Liver (tissue), 9 donors: ENCODE results near the gene CORO2B. TPM values are rescaled to one million over a fixed set of nuclear protein-coding genes. Genes with fewer than 3 reads are reported as not detected.

Experiments
- DNase-seq: peaks from one replicate; pipeline ENCODE4 v3.0.0-alpha.2; 2017; ENCODE audit warnings: low spot score
- H3K27ac ChIP-seq, 2 donors: one replicate each; pipeline ENCODE4 v1.7.0; 2013; ENCODE audit warnings: inconsistent platforms in 2 of 2, low read length in 2 of 2, control low read depth in 1 of 2, low read depth in 1 of 2, mild to moderate bottlenecking in 1 of 2
- H3K27me3 ChIP-seq, 4 donors: one replicate each; pipeline versions ENCODE4 v1.6.1 to v1.7.0; 2013; ENCODE audit warnings: low read length in 3 of 4, inconsistent platforms in 1 of 4, mild to moderate bottlenecking in 1 of 4, moderate library complexity in 1 of 4; ENCODE audit not compliant: control insufficient read depth in 4 of 4, insufficient read depth in 4 of 4
- H3K36me3 ChIP-seq, 4 donors: one replicate each; pipeline versions ENCODE4 v1.6.1 to v1.7.0; 2013; ENCODE audit warnings: low read length in 3 of 4, mild to moderate bottlenecking in 3 of 4, low read depth in 1 of 4, moderate library complexity in 1 of 4; ENCODE audit not compliant: control insufficient read depth in 4 of 4, insufficient read depth in 3 of 4
- H3K4me1 ChIP-seq, 4 donors: one replicate each; pipeline versions ENCODE4 v1.6.1 to v1.7.0; 2013; ENCODE audit warnings: low read length in 3 of 4, mild to moderate bottlenecking in 3 of 4, moderate library complexity in 1 of 4; ENCODE audit not compliant: control insufficient read depth in 4 of 4, insufficient read depth in 4 of 4
- H3K4me3 ChIP-seq, 3 donors: one replicate each; pipeline versions ENCODE4 v1.6.1 to v1.7.0; 2013; ENCODE audit warnings: low read length in 3 of 3, control low read depth in 1 of 3, low read depth in 1 of 3, mild to moderate bottlenecking in 1 of 3
- H3K9ac ChIP-seq, 2 donors: one replicate each; pipeline ENCODE4 v1.7.0; 2013; ENCODE audit warnings: low read length in 2 of 2, mild to moderate bottlenecking in 2 of 2, moderate library complexity in 2 of 2, control low read depth in 1 of 2, low read depth in 1 of 2
- H3K9me3 ChIP-seq, 4 donors: one replicate each; pipeline versions ENCODE4 v1.6.1 to v1.7.0; 2013; ENCODE audit warnings: low read length in 3 of 4; ENCODE audit not compliant: control insufficient read depth in 4 of 4
- EGR1 ChIP-seq, 2 donors: IDR thresholded peaks; 2 replicates each; pipeline ENCODE4 v1.6.1; 2016 to 2018; ENCODE audit warnings: antibody characterized with exemption in 2 of 2, low read depth in 2 of 2
- FOXA1 ChIP-seq: IDR thresholded peaks from 2 replicates; pipeline ENCODE4 v1.6.1; 2016; ENCODE audit warnings: antibody characterized with exemption
- FOXA2 ChIP-seq: IDR thresholded peaks from 2 replicates; pipeline ENCODE4 v1.6.1; 2016; ENCODE audit warnings: antibody characterized with exemption
- GABPA ChIP-seq, 2 donors: IDR thresholded peaks in 1 of 2; conservative IDR thresholded peaks in 1 of 2; 2 replicates each; pipeline ENCODE4 v1.6.1; 2016; ENCODE audit warnings: antibody characterized with exemption in 2 of 2, mild to moderate bottlenecking in 1 of 2, moderate library complexity in 1 of 2
- HNF4A ChIP-seq, 2 donors: conservative IDR thresholded peaks; 2 replicates each; pipeline ENCODE4 v1.6.1; 2016; ENCODE audit warnings: antibody characterized with exemption in 2 of 2, mild to moderate bottlenecking in 2 of 2
- HNF4G ChIP-seq: IDR thresholded peaks from 2 replicates; pipeline ENCODE4 v1.6.1; 2016; ENCODE audit warnings: antibody characterized with exemption
- JUND ChIP-seq, 2 donors: IDR thresholded peaks; 2 replicates each; pipeline ENCODE4 v1.6.1; 2016; ENCODE audit warnings: antibody characterized with exemption in 2 of 2
- NR2F2 ChIP-seq: IDR thresholded peaks from 2 replicates; pipeline ENCODE4 v1.6.1; 2016; ENCODE audit warnings: antibody characterized with exemption
- RAD21 ChIP-seq, 2 donors: IDR thresholded peaks; 2 replicates each; pipeline ENCODE4 v1.6.1; 2016; ENCODE audit warnings: antibody characterized with exemption in 2 of 2, mild to moderate bottlenecking in 2 of 2
- RXRA ChIP-seq, 2 donors: IDR thresholded peaks; 2 replicates each; pipeline ENCODE4 v1.6.1; 2017 to 2018; ENCODE audit warnings: antibody characterized with exemption in 2 of 2, mild to moderate bottlenecking in 1 of 2
- SP1 ChIP-seq: IDR thresholded peaks from 2 replicates; pipeline ENCODE4 v1.6.1; 2018; ENCODE audit warnings: antibody characterized with exemption, mild to moderate bottlenecking
- TAF1 ChIP-seq: conservative IDR thresholded peaks from 2 replicates; pipeline ENCODE4 v1.6.1; 2016; ENCODE audit warnings: antibody characterized with exemption, mild to moderate bottlenecking
- YY1 ChIP-seq: IDR thresholded peaks from 2 replicates; pipeline ENCODE4 v1.6.1; 2016; ENCODE audit warnings: antibody characterized with exemption, mild to moderate bottlenecking
- WGBS: extraction: QIAGEN DNeasy Blood & Tissue Kit; methylation state at CpG from one replicate; pipeline ENCODE4 v1.1.7; 2013; 5-methylcytosine and 5-hydroxymethylcytosine counted together
- polyA plus RNA-seq, 2 donors: library from polyadenylated mRNA; stranded (reverse) in 1 of 2; unstranded in 1 of 2; fragments of 200-250 nt in 1 of 2; fragments of >200 nt in 1 of 2; fragmentation: Nextera tagmentation in 1 of 2; extraction: Ambion mirVana in 1 of 2; gene quantifications; one replicate each; pipeline versions ENCODE4 v1.2.1 to v1.2.3, GENCODE V29; 2013 to 2015
- total RNA-seq, 2 donors: library from RNA; depleted of rRNA; stranded (reverse); fragments of >200 nt; gene quantifications; one replicate each; pipeline ENCODE4 v1.2.3, GENCODE V29; 2014
- TF ChIP-seq, protein P1 (sequence below): fragments of 150-350 bp; IDR thresholded peaks from 2 replicates; pipeline ENCODE4 v1.5.1; 2017; ENCODE audit warnings: improper control_type of control experiment, low read depth, low read length; ENCODE audit not compliant: missing input control
- TF ChIP-seq, protein P2 (sequence below): IDR thresholded peaks from 2 replicates; pipeline ENCODE4 v1.6.1; 2016; ENCODE audit warnings: antibody characterized with exemption
- TF ChIP-seq, protein P3 (sequence below): IDR thresholded peaks from 2 replicates; pipeline ENCODE4 v1.6.1; 2016; ENCODE audit warnings: antibody characterized with exemption
- TF ChIP-seq, protein P4 (sequence below): IDR thresholded peaks from 2 replicates; pipeline ENCODE4 v1.6.1; 2016; ENCODE audit warnings: antibody characterized with exemption, mild to moderate bottlenecking
- TF ChIP-seq, protein P5 (sequence below): IDR thresholded peaks from 2 replicates; pipeline ENCODE4 v1.6.1; 2016; ENCODE audit warnings: antibody characterized with exemption
- donor health status: healthy.
- donor health status: healthy.
- donor health status: healthy.
- donor health status: healthy.
- donor health status: healthy.

Gene CORO2B
- total and polyA plus RNA-seq, 4 donors, result 0.15 to 0.65 (median 0.52) TPM

DNA sequence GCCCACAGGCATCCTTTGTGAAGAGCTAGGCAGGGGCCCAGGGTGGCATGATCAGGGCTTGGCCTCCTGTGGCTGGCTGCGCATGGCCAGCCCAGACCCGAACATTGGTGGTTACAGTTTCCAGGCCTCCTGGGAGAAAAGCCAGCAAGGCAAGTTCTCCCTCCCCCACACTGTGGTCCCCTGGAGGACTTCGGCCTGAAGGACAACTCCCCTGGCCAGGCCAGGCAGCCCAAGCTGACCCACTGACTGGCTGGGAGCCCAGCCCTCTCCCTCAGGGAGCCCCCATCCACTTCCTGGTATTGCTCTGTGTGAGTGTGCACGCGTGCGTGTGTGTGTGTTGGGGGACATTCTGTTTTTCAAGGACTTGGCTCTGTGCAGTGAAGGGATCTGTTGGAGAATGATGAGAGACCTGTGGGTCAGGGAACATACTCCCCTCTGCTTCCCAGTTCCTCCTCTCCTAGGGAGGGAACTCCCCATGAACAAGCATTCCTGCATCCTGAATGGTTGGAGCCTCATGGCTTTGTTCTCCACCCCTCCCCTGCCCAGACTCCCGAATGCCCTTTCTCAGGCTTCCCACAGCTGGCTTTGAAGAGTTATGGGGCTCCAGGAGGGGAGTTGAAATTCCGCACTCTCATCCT lies 29.5 kb downstream of the CORO2B start:
- no peaks in the 10 kb centered on the region for H3K36me3 ChIP-seq
- no peak overlapping the region for H3K9ac ChIP-seq
- no peak for TF ChIP-seq JUND (IDR thresholded peaks at IDR 0.05)
- TF ChIP-seq, protein P1, sequence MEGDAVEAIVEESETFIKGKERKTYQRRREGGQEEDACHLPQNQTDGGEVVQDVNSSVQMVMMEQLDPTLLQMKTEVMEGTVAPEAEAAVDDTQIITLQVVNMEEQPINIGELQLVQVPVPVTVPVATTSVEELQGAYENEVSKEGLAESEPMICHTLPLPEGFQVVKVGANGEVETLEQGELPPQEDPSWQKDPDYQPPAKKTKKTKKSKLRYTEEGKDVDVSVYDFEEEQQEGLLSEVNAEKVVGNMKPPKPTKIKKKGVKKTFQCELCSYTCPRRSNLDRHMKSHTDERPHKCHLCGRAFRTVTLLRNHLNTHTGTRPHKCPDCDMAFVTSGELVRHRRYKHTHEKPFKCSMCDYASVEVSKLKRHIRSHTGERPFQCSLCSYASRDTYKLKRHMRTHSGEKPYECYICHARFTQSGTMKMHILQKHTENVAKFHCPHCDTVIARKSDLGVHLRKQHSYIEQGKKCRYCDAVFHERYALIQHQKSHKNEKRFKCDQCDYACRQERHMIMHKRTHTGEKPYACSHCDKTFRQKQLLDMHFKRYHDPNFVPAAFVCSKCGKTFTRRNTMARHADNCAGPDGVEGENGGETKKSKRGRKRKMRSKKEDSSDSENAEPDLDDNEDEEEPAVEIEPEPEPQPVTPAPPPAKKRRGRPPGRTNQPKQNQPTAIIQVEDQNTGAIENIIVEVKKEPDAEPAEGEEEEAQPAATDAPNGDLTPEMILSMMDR, result no peak
- TF ChIP-seq, protein P2, sequence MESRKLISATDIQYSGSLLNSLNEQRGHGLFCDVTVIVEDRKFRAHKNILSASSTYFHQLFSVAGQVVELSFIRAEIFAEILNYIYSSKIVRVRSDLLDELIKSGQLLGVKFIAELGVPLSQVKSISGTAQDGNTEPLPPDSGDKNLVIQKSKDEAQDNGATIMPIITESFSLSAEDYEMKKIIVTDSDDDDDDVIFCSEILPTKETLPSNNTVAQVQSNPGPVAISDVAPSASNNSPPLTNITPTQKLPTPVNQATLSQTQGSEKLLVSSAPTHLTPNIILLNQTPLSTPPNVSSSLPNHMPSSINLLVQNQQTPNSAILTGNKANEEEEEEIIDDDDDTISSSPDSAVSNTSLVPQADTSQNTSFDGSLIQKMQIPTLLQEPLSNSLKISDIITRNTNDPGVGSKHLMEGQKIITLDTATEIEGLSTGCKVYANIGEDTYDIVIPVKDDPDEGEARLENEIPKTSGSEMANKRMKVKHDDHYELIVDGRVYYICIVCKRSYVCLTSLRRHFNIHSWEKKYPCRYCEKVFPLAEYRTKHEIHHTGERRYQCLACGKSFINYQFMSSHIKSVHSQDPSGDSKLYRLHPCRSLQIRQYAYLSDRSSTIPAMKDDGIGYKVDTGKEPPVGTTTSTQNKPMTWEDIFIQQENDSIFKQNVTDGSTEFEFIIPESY, result no peak
- no peak for TF ChIP-seq EGR1 (IDR thresholded peaks at IDR 0.05; ENCODE audit: low read depth in 2 of 2)
- peak; percentile 93 for TF ChIP-seq NR2F2
- TF ChIP-seq RXRA (IDR thresholded peaks at IDR 0.05), result peak; percentile 72 to 82
- TF ChIP-seq, protein P3, sequence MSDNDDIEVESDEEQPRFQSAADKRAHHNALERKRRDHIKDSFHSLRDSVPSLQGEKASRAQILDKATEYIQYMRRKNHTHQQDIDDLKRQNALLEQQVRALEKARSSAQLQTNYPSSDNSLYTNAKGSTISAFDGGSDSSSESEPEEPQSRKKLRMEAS, result no peak
- TF ChIP-seq SP1, result peak; percentile 76
- no peak for TF ChIP-seq HNF4A (conservative IDR thresholded peaks at IDR 0.05)
- no peak for TF ChIP-seq FOXA2
- peak in 1 of 2 donors; percentile 12 for TF ChIP-seq RAD21 (IDR thresholded peaks at IDR 0.05)
- no peak for TF ChIP-seq GABPA (IDR thresholded peaks at IDR 0.05 in 1 of 2, conservative IDR thresholded peaks at IDR 0.05 in 1 of 2)
- no peak for TF ChIP-seq TAF1
- no peak for TF ChIP-seq FOXA1
- TF ChIP-seq, protein P4, sequence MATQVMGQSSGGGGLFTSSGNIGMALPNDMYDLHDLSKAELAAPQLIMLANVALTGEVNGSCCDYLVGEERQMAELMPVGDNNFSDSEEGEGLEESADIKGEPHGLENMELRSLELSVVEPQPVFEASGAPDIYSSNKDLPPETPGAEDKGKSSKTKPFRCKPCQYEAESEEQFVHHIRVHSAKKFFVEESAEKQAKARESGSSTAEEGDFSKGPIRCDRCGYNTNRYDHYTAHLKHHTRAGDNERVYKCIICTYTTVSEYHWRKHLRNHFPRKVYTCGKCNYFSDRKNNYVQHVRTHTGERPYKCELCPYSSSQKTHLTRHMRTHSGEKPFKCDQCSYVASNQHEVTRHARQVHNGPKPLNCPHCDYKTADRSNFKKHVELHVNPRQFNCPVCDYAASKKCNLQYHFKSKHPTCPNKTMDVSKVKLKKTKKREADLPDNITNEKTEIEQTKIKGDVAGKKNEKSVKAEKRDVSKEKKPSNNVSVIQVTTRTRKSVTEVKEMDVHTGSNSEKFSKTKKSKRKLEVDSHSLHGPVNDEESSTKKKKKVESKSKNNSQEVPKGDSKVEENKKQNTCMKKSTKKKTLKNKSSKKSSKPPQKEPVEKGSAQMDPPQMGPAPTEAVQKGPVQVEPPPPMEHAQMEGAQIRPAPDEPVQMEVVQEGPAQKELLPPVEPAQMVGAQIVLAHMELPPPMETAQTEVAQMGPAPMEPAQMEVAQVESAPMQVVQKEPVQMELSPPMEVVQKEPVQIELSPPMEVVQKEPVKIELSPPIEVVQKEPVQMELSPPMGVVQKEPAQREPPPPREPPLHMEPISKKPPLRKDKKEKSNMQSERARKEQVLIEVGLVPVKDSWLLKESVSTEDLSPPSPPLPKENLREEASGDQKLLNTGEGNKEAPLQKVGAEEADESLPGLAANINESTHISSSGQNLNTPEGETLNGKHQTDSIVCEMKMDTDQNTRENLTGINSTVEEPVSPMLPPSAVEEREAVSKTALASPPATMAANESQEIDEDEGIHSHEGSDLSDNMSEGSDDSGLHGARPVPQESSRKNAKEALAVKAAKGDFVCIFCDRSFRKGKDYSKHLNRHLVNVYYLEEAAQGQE, result no peak
- no peak for TF ChIP-seq HNF4G
- TF ChIP-seq YY1, result no peak
- TF ChIP-seq, protein P5, sequence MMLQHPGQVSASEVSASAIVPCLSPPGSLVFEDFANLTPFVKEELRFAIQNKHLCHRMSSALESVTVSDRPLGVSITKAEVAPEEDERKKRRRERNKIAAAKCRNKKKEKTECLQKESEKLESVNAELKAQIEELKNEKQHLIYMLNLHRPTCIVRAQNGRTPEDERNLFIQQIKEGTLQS, result no peak
- no peaks in the 10 kb centered on the region for H3K4me1 ChIP-seq
- no peaks in the 10 kb centered on the region for H3K27me3 ChIP-seq
- H3K4me3 ChIP-seq, result no peak overlapping the region
- 75% methylated on average over 8 of the region's 8 CpGs for WGBS
- DNase-seq, result peak; percentile 50
- peak overlapping the region in 1 of 2 donors; percentile 27 for H3K27ac ChIP-seq
- H3K9me3 ChIP-seq, result peaks cover 0 to 3% (median 0%) of the 10 kb centered on the region in 4 donors
